ENCODE measurements around the gene ALG12. TPM values are rescaled to one million over a fixed set of nuclear protein-coding genes. Genes with fewer than 3 reads are reported as not detected.

Gene ALG12
- total RNA-seq, 1 experiment from 2014 or later = 16.6 TPM

GRCh38 chr22:49941507-49942316, 23.5 kb upstream of the ALG12 start:
- RAD21 ChIA-PET (ENCODE audit: low non-redundant PET in 1 of 2, low total read pairs in 2 of 2, uncharacterized antibody in 2 of 2, unreplicated experiment in 2 of 2) = no interaction called here
- Histone ChIP-seq H3K27me3 (ENCODE audit: insufficient read depth, low read length) (no peaks in the 10 kb centered on the region), H3K4me1 (ENCODE audit: control insufficient read depth in 1 of 2, insufficient read depth in 2 of 2, low read length in 2 of 2) (peaks cover 11 to 20% of the 10 kb centered on the region in 2 experiments), H3K79me2 (ENCODE audit: insufficient read depth, low read length) (no peaks in the 10 kb centered on the region), H3K9me2 (ENCODE audit: insufficient read depth) (no peaks in the 10 kb centered on the region), H2AFZ (ENCODE audit: low read depth, low read length, poor library complexity, severe bottlenecking) (no peak overlapping the region), H3K9ac (ENCODE audit: low read length) (no peak overlapping the region), H3K36me3 (ENCODE audit: control insufficient read depth in 1 of 2, insufficient read depth in 2 of 2, low read length in 2 of 2) (no peaks in the 10 kb centered on the region), H4K20me1 (ENCODE audit: insufficient read depth) (no peaks in the 10 kb centered on the region), H3K9me3 (ENCODE audit: control insufficient read depth in 1 of 2, insufficient read depth in 1 of 2, low read depth in 1 of 2, low read length in 2 of 2) (no peaks in the 10 kb centered on the region), H3K4me3 (replicated peaks in 1 of 2; ENCODE audit: low read depth in 1 of 2, low read length in 2 of 2) (no peak overlapping the region), H3K4me2 (ENCODE audit: low read length) (no peak overlapping the region), H3K27ac (ENCODE audit: low read depth, low read length) (no peak overlapping the region)
- ATAC-seq = no peak
- TF ChIP-seq EZH2phosphoT487 (IDR thresholded peaks at IDR 0.05; ENCODE audit: borderline replicate concordance) (no peak), SRF (IDR thresholded peaks at IDR 0.05; ENCODE audit: low read depth) (no peak), JUND (IDR thresholded peaks at IDR 0.05) (no peak), ELF1 (IDR thresholded peaks at IDR 0.05; ENCODE audit: borderline replicate concordance, low read depth) (no peak), SP1 (IDR thresholded peaks at IDR 0.05; ENCODE audit: low read depth) (no peak), POLR2A (IDR thresholded peaks at IDR 0.05; ENCODE audit: borderline replicate concordance, extremely low read depth, insufficient read depth, insufficient read length) (no peak), TCF7L2 (IDR thresholded peaks at IDR 0.05; ENCODE audit: borderline replicate concordance, extremely low read depth, insufficient read depth, insufficient read length) (no peak), ZBTB33 (IDR thresholded peaks at IDR 0.05; ENCODE audit: extremely low read depth, insufficient replicate concordance, low read length) (no peak), CEBPB (IDR thresholded peaks at IDR 0.05; ENCODE audit: low read depth) (no peak), ZFX (IDR thresholded peaks at IDR 0.05) (no peak)
- intact Hi-C loops (cut with micrococcal nuclease) = no loop called here
- no peak for DNase-seq (ENCODE audit: low read depth, low spot score)
- CTCF ChIA-PET = no interaction called here
- BruUV-seq (replicated peaks) = no TSS peak
- POLR2A ChIA-PET = no interaction called here
